ENCODE data around the gene COL20A1. TPM values are rescaled to one million over a fixed set of nuclear protein-coding genes. Genes with fewer than 3 reads are reported as not detected.
A peak's percentile ranks its signal among the peaks of the same experiment; 100 is the strongest.

The COL20A1 gene
- total and polyA plus RNA-seq, 3 experiments from 2014 or later = 0.04 TPM; not detected in 2

- H3K4me3 Mint-ChIP-seq = no peak overlapping the region
- no peak overlapping the region for H3K27ac Mint-ChIP-seq
- no peak for DNase-seq
- no peak overlapping the region for H3K27ac ChIP-seq (ENCODE audit: low read depth, low read length)
- H3K9me3 ChIP-seq (ENCODE audit: low read length) = no peaks in the 10 kb centered on the region
- H3K9me3 Mint-ChIP-seq = no peaks in the 10 kb centered on the region
- no peaks in the 10 kb centered on the region for H3K27me3 ChIP-seq (ENCODE audit: insufficient read depth, low read length, poor library complexity, severe bottlenecking)
- H3K27me3 Mint-ChIP-seq = peaks cover 13 to 35% of the 10 kb centered on the region in 2 donors
- no peak overlapping the region for H3K4me3 ChIP-seq (ENCODE audit: low read length)
- no peaks in the 10 kb centered on the region for H3K4me1 ChIP-seq (ENCODE audit: insufficient read depth, low read length)
- no peaks in the 10 kb centered on the region for H3K36me3 ChIP-seq (ENCODE audit: insufficient read depth, low read length)
- peaks cover 2 to 8% (median 6%) of the 10 kb centered on the region in 3 donors for H3K4me1 Mint-ChIP-seq
- no peaks in the 10 kb centered on the region for H3K36me3 Mint-ChIP-seq
- POLR2A ChIA-PET = interaction anchor here (0.6 kb wide), 1 partner anchor 119 kb away, joined by 3 read pairs; no protein-coding TSS in a partner anchor
- CTCF ChIA-PET = no interaction called here
These were observed 29.0 kb upstream of the COL20A1 start for GRCh38 chr20:63264000-63264399.

- Histone ChIP-seq H3K27ac (ENCODE audit: low read depth, low read length) (no peak overlapping the region), H3K36me3 (ENCODE audit: insufficient read depth, low read length) (no peaks in the 10 kb centered on the region), H3K9me3 (ENCODE audit: low read length) (no peaks in the 10 kb centered on the region), H3K27me3 (ENCODE audit: insufficient read depth, low read length, poor library complexity, severe bottlenecking) (no peaks in the 10 kb centered on the region), H3K4me1 (ENCODE audit: insufficient read depth, low read length) (no peaks in the 10 kb centered on the region), H3K4me3 (ENCODE audit: low read length) (no peak overlapping the region)
- Mint-ChIP-seq H3K9me3 (no peaks in the 10 kb centered on the region), H3K27me3 (peaks cover 13 to 35% of the 10 kb centered on the region in 2 donors), H3K27ac (no peak overlapping the region), H3K36me3 (no peaks in the 10 kb centered on the region), H3K4me1 (peaks cover 2 to 8% (median 6%) of the 10 kb centered on the region in 3 donors), H3K4me3 (no peak overlapping the region)
- POLR2A ChIA-PET = interaction anchor here (0.6 kb wide), 1 partner anchor 119 kb away, joined by 3 read pairs; no protein-coding TSS in a partner anchor
- no peak for DNase-seq
- CTCF ChIA-PET = no interaction called here
These were observed 28.5 kb upstream of the COL20A1 start for GRCh38 chr20:63264519-63264918.

- DNase-seq = no peak
- Mint-ChIP-seq H3K4me3 (no peak overlapping the region), H3K9me3 (no peaks in the 10 kb centered on the region), H3K4me1 (peaks cover 2 to 12% (median 8%) of the 10 kb centered on the region in 3 donors), H3K27me3 (peaks cover 13 to 35% of the 10 kb centered on the region in 2 donors), H3K36me3 (no peaks in the 10 kb centered on the region), H3K27ac (no peak overlapping the region)
- Histone ChIP-seq H3K9me3 (ENCODE audit: low read length) (no peaks in the 10 kb centered on the region), H3K4me1 (ENCODE audit: insufficient read depth, low read length) (no peaks in the 10 kb centered on the region), H3K36me3 (ENCODE audit: insufficient read depth, low read length) (no peaks in the 10 kb centered on the region), H3K27ac (ENCODE audit: low read depth, low read length) (no peak overlapping the region), H3K27me3 (ENCODE audit: insufficient read depth, low read length, poor library complexity, severe bottlenecking) (no peaks in the 10 kb centered on the region), H3K4me3 (ENCODE audit: low read length) (no peak overlapping the region)
- ChIA-PET POLR2A (no interaction called here), CTCF (no interaction called here)
These were observed 27.0 kb upstream of the COL20A1 start for GRCh38 chr20:63265891-63266515.

- ChIA-PET CTCF (no interaction called here), POLR2A (no interaction called here)
- Histone ChIP-seq H3K27ac (ENCODE audit: low read depth, low read length) (no peak overlapping the region), H3K27me3 (ENCODE audit: insufficient read depth, low read length, poor library complexity, severe bottlenecking) (no peaks in the 10 kb centered on the region), H3K4me3 (ENCODE audit: low read length) (no peak overlapping the region), H3K36me3 (ENCODE audit: insufficient read depth, low read length) (no peaks in the 10 kb centered on the region), H3K9me3 (ENCODE audit: low read length) (no peaks in the 10 kb centered on the region), H3K4me1 (ENCODE audit: insufficient read depth, low read length) (no peaks in the 10 kb centered on the region)
- no peak for DNase-seq
- H3K4me1 Mint-ChIP-seq = peaks cover 5 to 11% (median 11%) of the 10 kb centered on the region in 3 donors
- H3K9me3 Mint-ChIP-seq = no peaks in the 10 kb centered on the region
- no peak overlapping the region for H3K4me3 Mint-ChIP-seq
- H3K27me3 Mint-ChIP-seq = peaks cover 12 to 31% of the 10 kb centered on the region in 2 donors
- no peaks in the 10 kb centered on the region for H3K36me3 Mint-ChIP-seq
- no peak overlapping the region for H3K27ac Mint-ChIP-seq
These were observed 25.3 kb upstream of the COL20A1 start for GRCh38 chr20:63267691-63268090.

GRCh38 chr20:63268256-63268655 is 24.7 kb upstream of the COL20A1 start:
- H3K27ac Mint-ChIP-seq = no peak overlapping the region
- no peaks in the 10 kb centered on the region for H3K36me3 ChIP-seq (ENCODE audit: insufficient read depth, low read length)
- H3K9me3 ChIP-seq (ENCODE audit: low read length) = no peaks in the 10 kb centered on the region
- peaks cover 6 to 12% (median 11%) of the 10 kb centered on the region in 3 donors for H3K4me1 Mint-ChIP-seq
- ChIA-PET CTCF (no interaction called here), POLR2A (no interaction called here)
- no peaks in the 10 kb centered on the region for H3K9me3 Mint-ChIP-seq
- no peaks in the 10 kb centered on the region for H3K27me3 ChIP-seq (ENCODE audit: insufficient read depth, low read length, poor library complexity, severe bottlenecking)
- H3K4me3 ChIP-seq (ENCODE audit: low read length) = no peak overlapping the region
- DNase-seq = no peak
- no peak overlapping the region for H3K27ac ChIP-seq (ENCODE audit: low read depth, low read length)
- H3K4me1 ChIP-seq (ENCODE audit: insufficient read depth, low read length) = no peaks in the 10 kb centered on the region
- peaks cover 0 to 1% (median 0%) of the 10 kb centered on the region in 3 donors for H3K36me3 Mint-ChIP-seq
- no peak overlapping the region for H3K4me3 Mint-ChIP-seq
- peaks cover 12 to 27% of the 10 kb centered on the region in 2 donors for H3K27me3 Mint-ChIP-seq

GRCh38 chr20:63268671-63269439 is 24.1 kb upstream of the COL20A1 start:
- no peak overlapping the region for H3K4me3 Mint-ChIP-seq
- no peak for DNase-seq
- peaks cover 12 to 18% (median 17%) of the 10 kb centered on the region in 3 donors for H3K4me1 Mint-ChIP-seq
- ChIA-PET POLR2A (no interaction called here), CTCF (no interaction called here)
- peaks cover 0 to 6% (median 0%) of the 10 kb centered on the region in 3 donors for H3K36me3 Mint-ChIP-seq
- no peak overlapping the region for H3K27ac ChIP-seq (ENCODE audit: low read depth, low read length)
- no peak overlapping the region for H3K4me3 ChIP-seq (ENCODE audit: low read length)
- H3K4me1 ChIP-seq (ENCODE audit: insufficient read depth, low read length) = peaks cover 5% of the 10 kb centered on the region
- H3K36me3 ChIP-seq (ENCODE audit: insufficient read depth, low read length) = no peaks in the 10 kb centered on the region
- H3K27me3 Mint-ChIP-seq = peaks cover 8 to 27% of the 10 kb centered on the region in 2 donors
- no peaks in the 10 kb centered on the region for H3K9me3 ChIP-seq (ENCODE audit: low read length)
- no peaks in the 10 kb centered on the region for H3K9me3 Mint-ChIP-seq
- no peaks in the 10 kb centered on the region for H3K27me3 ChIP-seq (ENCODE audit: insufficient read depth, low read length, poor library complexity, severe bottlenecking)
- H3K27ac Mint-ChIP-seq = no peak overlapping the region

GRCh38 chr20:63269724-63270123 is 23.3 kb upstream of the COL20A1 start:
- Mint-ChIP-seq H3K27me3 (peaks cover 5 to 23% of the 10 kb centered on the region in 2 donors), H3K4me3 (peak overlapping the region in 3 of 7 donors; percentile 43 to 72 (median 69)), H3K9me3 (no peaks in the 10 kb centered on the region), H3K4me1 (peaks cover 16 to 26% (median 25%) of the 10 kb centered on the region in 3 donors), H3K27ac (no peak overlapping the region), H3K36me3 (peaks cover 0 to 7% (median 0%) of the 10 kb centered on the region in 3 donors)
- Histone ChIP-seq H3K27ac (ENCODE audit: low read depth, low read length) (no peak overlapping the region), H3K9me3 (ENCODE audit: low read length) (no peaks in the 10 kb centered on the region), H3K36me3 (ENCODE audit: insufficient read depth, low read length) (no peaks in the 10 kb centered on the region), H3K27me3 (ENCODE audit: insufficient read depth, low read length, poor library complexity, severe bottlenecking) (no peaks in the 10 kb centered on the region), H3K4me3 (ENCODE audit: low read length) (no peak overlapping the region), H3K4me1 (ENCODE audit: insufficient read depth, low read length) (peaks cover 11% of the 10 kb centered on the region)
- CTCF ChIA-PET = no interaction called here
- POLR2A ChIA-PET = no interaction called here
- no peak for DNase-seq

- H3K27me3 Mint-ChIP-seq = peaks cover 3 to 16% of the 10 kb centered on the region in 2 donors
- H3K4me3 Mint-ChIP-seq = peak overlapping the region in 6 of 7 donors; percentile 76 to 91 (median 85)
- no peaks in the 10 kb centered on the region for H3K9me3 ChIP-seq (ENCODE audit: low read length)
- no peaks in the 10 kb centered on the region for H3K36me3 ChIP-seq (ENCODE audit: insufficient read depth, low read length)
- peak overlapping the region in 6 of 8 donors; percentile 11 to 95 (median 38) for H3K27ac Mint-ChIP-seq
- no peak for DNase-seq
- H3K36me3 Mint-ChIP-seq = peaks cover 0 to 11% (median 0%) of the 10 kb centered on the region in 3 donors
- H3K4me1 Mint-ChIP-seq = peaks cover 24 to 33% (median 33%) of the 10 kb centered on the region in 3 donors
- H3K4me1 ChIP-seq (ENCODE audit: insufficient read depth, low read length) = peaks cover 17% of the 10 kb centered on the region
- POLR2A ChIA-PET = no interaction called here
- CTCF ChIA-PET = interaction anchor here (0.7 kb wide), 1 partner anchor 48 kb away, joined by 3 read pairs; no protein-coding TSS in a partner anchor
- no peaks in the 10 kb centered on the region for H3K27me3 ChIP-seq (ENCODE audit: insufficient read depth, low read length, poor library complexity, severe bottlenecking)
- no peak overlapping the region for H3K4me3 ChIP-seq (ENCODE audit: low read length)
- H3K27ac ChIP-seq (ENCODE audit: low read depth, low read length) = no peak overlapping the region
- no peaks in the 10 kb centered on the region for H3K9me3 Mint-ChIP-seq
These were observed 22.2 kb upstream of the COL20A1 start for GRCh38 chr20:63270606-63271325.

All from CD8-positive, alpha-beta memory T cell (primary cell).